Measurements from ENCODE around the gene MYOG.

DNA sequence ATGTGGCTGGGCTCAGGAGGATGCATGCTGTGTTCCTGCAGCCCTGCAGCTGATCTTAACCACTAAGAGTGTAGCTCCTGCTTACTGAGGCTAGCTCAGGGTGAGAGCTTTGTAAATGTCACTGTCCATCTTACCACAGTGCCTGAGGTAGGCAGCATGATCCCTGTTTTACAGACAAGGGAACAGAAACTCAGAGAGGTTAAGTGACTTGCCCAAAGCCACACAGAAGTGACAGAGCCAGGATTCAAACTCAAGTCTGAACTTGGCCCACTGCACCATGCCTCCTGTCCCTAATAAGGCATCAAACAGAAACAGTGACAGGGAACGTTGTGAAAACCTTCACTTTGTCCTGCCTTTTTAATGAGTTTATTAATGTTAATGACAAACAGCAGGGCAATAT is 31.6 kb downstream of the MYOG start:
- TF ChIP-seq, protein P1, sequence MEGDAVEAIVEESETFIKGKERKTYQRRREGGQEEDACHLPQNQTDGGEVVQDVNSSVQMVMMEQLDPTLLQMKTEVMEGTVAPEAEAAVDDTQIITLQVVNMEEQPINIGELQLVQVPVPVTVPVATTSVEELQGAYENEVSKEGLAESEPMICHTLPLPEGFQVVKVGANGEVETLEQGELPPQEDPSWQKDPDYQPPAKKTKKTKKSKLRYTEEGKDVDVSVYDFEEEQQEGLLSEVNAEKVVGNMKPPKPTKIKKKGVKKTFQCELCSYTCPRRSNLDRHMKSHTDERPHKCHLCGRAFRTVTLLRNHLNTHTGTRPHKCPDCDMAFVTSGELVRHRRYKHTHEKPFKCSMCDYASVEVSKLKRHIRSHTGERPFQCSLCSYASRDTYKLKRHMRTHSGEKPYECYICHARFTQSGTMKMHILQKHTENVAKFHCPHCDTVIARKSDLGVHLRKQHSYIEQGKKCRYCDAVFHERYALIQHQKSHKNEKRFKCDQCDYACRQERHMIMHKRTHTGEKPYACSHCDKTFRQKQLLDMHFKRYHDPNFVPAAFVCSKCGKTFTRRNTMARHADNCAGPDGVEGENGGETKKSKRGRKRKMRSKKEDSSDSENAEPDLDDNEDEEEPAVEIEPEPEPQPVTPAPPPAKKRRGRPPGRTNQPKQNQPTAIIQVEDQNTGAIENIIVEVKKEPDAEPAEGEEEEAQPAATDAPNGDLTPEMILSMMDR (IDR thresholded peaks at IDR 0.05), result no peak
- TF ChIP-seq EP300 (IDR thresholded peaks at IDR 0.05) (no peak), POLR2A (IDR thresholded peaks at IDR 0.05) (no peak), POLR2AphosphoS5 (IDR thresholded peaks at IDR 0.05) (no peak)
